Stimulated activated CD4-positive, alpha-beta T cell treated with anti-CD3 and anti-CD28 coated beads, Interleukin-2, amount 100 ng/mL, for 4 hours (primary cell): Measurements from ENCODE around the gene PAX6.

Experiments used
- DNase-seq: peaks from one replicate; pipeline ENCODE4 v3.0.0-alpha.2; 2020; ENCODE audit warnings: low read depth

Gene PAX6

GRCh38 chr11:31808721-31809540, 2.2 kb downstream of the PAX6 start:
- no peak for DNase-seq

GRCh38 chr11:31807799-31808667, 3.1 kb downstream of the PAX6 start:
- DNase-seq: no peak

GRCh38 chr11:31806928-31807798, 4.0 kb downstream of the PAX6 start:
- DNase-seq: no peak

- no peak for DNase-seq
These were observed 4.8 kb downstream of the PAX6 start for GRCh38 chr11:31806186-31806927.

- DNase-seq: no peak
These were observed 5.4 kb downstream of the PAX6 start for GRCh38 chr11:31805629-31806185.

GRCh38 chr11:31805037-31805628, 6.0 kb downstream of the PAX6 start:
- DNase-seq: no peak

- DNase-seq: no peak
These were observed 6.6 kb downstream of the PAX6 start for GRCh38 chr11:31804312-31805036.

- no peak for DNase-seq
These were observed 7.3 kb downstream of the PAX6 start for GRCh38 chr11:31803813-31804311.

GRCh38 chr11:31802990-31803812, 7.9 kb downstream of the PAX6 start:
- DNase-seq: no peak

GRCh38 chr11:31802609-31802989, 8.5 kb downstream of the PAX6 start:
- DNase-seq: no peak

- no peak for DNase-seq
These were observed 9.0 kb downstream of the PAX6 start for GRCh38 chr11:31802000-31802551.

- DNase-seq: no peak
These were observed 9.8 kb downstream of the PAX6 start for GRCh38 chr11:31801298-31801702.

- no peak for DNase-seq
These were observed 10.5 kb downstream of the PAX6 start for GRCh38 chr11:31800398-31801265.

- DNase-seq: no peak
These were observed 11.4 kb downstream of the PAX6 start for GRCh38 chr11:31799435-31800397.

- DNase-seq: no peak
These were observed 12.3 kb downstream of the PAX6 start for GRCh38 chr11:31798554-31799434.
